H9 (cell line): Measurements from ENCODE around the gene HIC1. TPM values are rescaled to one million over a fixed set of nuclear protein-coding genes. Genes with fewer than 3 reads are reported as not detected.

Experiments used
- DNase-seq: peaks from one replicate; pipeline ENCODE4 v3.0.0-alpha.2; 2017
- H2AFZ ChIP-seq: one replicate; pipeline ENCODE4 v1.6.1; 2013; ENCODE audit warnings: mild to moderate bottlenecking, low read length, control low read depth, moderate library complexity
- H2AK5ac ChIP-seq: 2 replicates; pipeline ENCODE4 v1.6.1; 2013; ENCODE audit warnings: low read length, control low read depth, mixed read lengths; ENCODE audit not compliant: insufficient read length
- H2BK120ac ChIP-seq: one replicate; pipeline ENCODE4 v1.6.1; 2013; ENCODE audit warnings: low read depth, mild to moderate bottlenecking, low read length, control low read depth, inconsistent platforms; ENCODE audit not compliant: poor library complexity, severe bottlenecking
- H2BK12ac ChIP-seq: 2 replicates; pipeline ENCODE4 v1.6.1; 2013; ENCODE audit warnings: low read length, control low read depth, mixed read lengths, low read depth; ENCODE audit not compliant: insufficient read length
- H2BK15ac ChIP-seq: 2 replicates; pipeline ENCODE4 v1.6.1; 2013; ENCODE audit warnings: low read depth, low read length, control low read depth
- H2BK20ac ChIP-seq: one replicate; pipeline ENCODE4 v1.6.1; 2013; ENCODE audit warnings: low read depth, mild to moderate bottlenecking, low read length, control low read depth, inconsistent platforms; ENCODE audit not compliant: poor library complexity, severe bottlenecking
- H2BK5ac ChIP-seq: 2 replicates; pipeline ENCODE4 v1.6.1; 2013; ENCODE audit warnings: low read length, control low read depth, mixed read lengths; ENCODE audit not compliant: insufficient read length
- H3K14ac ChIP-seq: 2 replicates; pipeline ENCODE4 v1.6.1; 2013; ENCODE audit warnings: low read length, control low read depth; ENCODE audit not compliant: insufficient read depth
- H3K18ac ChIP-seq: 2 replicates; pipeline ENCODE4 v1.6.1; 2013; ENCODE audit warnings: low read depth, mild to moderate bottlenecking, mixed read lengths, low read length, control low read depth; ENCODE audit not compliant: insufficient read length
- H3K23ac ChIP-seq: 2 replicates; pipeline ENCODE4 v1.6.1; 2013; ENCODE audit warnings: low read length, control low read depth, mixed read lengths, low read depth; ENCODE audit not compliant: insufficient read length
- H3K23me2 ChIP-seq: 2 replicates; pipeline ENCODE4 v1.6.1; 2013; ENCODE audit warnings: low read depth, mild to moderate bottlenecking, mixed read lengths, low read length, control low read depth; ENCODE audit not compliant: insufficient read length, poor library complexity, severe bottlenecking
- H3K27ac ChIP-seq: 2 replicates; pipeline ENCODE4 v1.5.1; 2013; ENCODE audit warnings: low read length, control low read depth, mixed read lengths, low read depth; ENCODE audit not compliant: insufficient read length
- H3K27me3 ChIP-seq: 2 replicates; pipeline ENCODE4 v1.6.1; 2013; ENCODE audit warnings: low read length, control low read depth, inconsistent platforms; ENCODE audit not compliant: insufficient read depth
- H3K4ac ChIP-seq: 2 replicates; pipeline ENCODE4 v1.6.1; 2013; ENCODE audit warnings: low read depth, mild to moderate bottlenecking, control low read depth, inconsistent platforms, low read length, moderate library complexity
- H3K4me1 ChIP-seq: 2 replicates; pipeline ENCODE4 v1.6.1; 2013; ENCODE audit warnings: low read length, control low read depth, inconsistent platforms; ENCODE audit not compliant: insufficient read depth
- H3K4me2 ChIP-seq: 2 replicates; pipeline ENCODE4 v1.6.1; 2013; ENCODE audit warnings: low read length, control low read depth, mixed read lengths; ENCODE audit not compliant: insufficient read length, insufficient read depth
- H3K56ac ChIP-seq: 2 replicates; pipeline ENCODE4 v1.6.1; 2013; ENCODE audit warnings: low read depth, mild to moderate bottlenecking, mixed read lengths, low read length, control low read depth; ENCODE audit not compliant: insufficient read length
- H3K79me1 ChIP-seq: 2 replicates; pipeline ENCODE4 v1.6.1; 2013; ENCODE audit warnings: low read depth, mild to moderate bottlenecking, moderate library complexity, low read length, control low read depth, inconsistent platforms; ENCODE audit not compliant: insufficient read depth, poor library complexity, severe bottlenecking
- H3K79me2 ChIP-seq: 2 replicates; pipeline ENCODE4 v1.6.1; 2013; ENCODE audit warnings: low read length, control low read depth, inconsistent platforms; ENCODE audit not compliant: insufficient read depth
- H3K9ac ChIP-seq: 2 replicates; pipeline ENCODE4 v1.6.1; 2013; ENCODE audit warnings: low read length, control low read depth, mixed read lengths; ENCODE audit not compliant: insufficient read length; ENCODE audit errors: extremely low read depth
- H3K9me3 ChIP-seq: one replicate; pipeline ENCODE4 v1.6.1; 2013; ENCODE audit warnings: low read depth, low read length, inconsistent platforms; ENCODE audit not compliant: control insufficient read depth
- H3T11ph ChIP-seq: one replicate; pipeline ENCODE4 v1.6.1; 2013; ENCODE audit warnings: mild to moderate bottlenecking, low read length, control low read depth, inconsistent platforms
- H4K20me1 ChIP-seq: one replicate; pipeline ENCODE4 v1.6.1; 2013; ENCODE audit not compliant: control insufficient read depth, insufficient read length, insufficient read depth
- H4K5ac ChIP-seq: 2 replicates; pipeline ENCODE4 v1.6.1; 2013; ENCODE audit warnings: low read depth, mild to moderate bottlenecking, mixed read lengths, low read length, control low read depth; ENCODE audit not compliant: insufficient read length
- H4K8ac ChIP-seq: replicated peaks from 2 replicates; pipeline ENCODE4 v1.6.1; 2013; ENCODE audit warnings: low read length, control low read depth, mixed read lengths, low read depth; ENCODE audit not compliant: insufficient read length
- H4K91ac ChIP-seq: 2 replicates; pipeline ENCODE4 v1.6.1; 2013; ENCODE audit warnings: low read depth, mild to moderate bottlenecking, moderate library complexity, mixed read lengths, low read length, control low read depth; ENCODE audit not compliant: insufficient read length
- H3K27ac Mint-ChIP-seq, 3 experiments: 2 replicates in 2 of 3; 3 replicates in 1 of 3; pipeline ENCODE4 v1.8.0; 2020 to 2021; ENCODE audit warnings: mixed read lengths in 3 of 3, mild to moderate bottlenecking in 1 of 3, moderate library complexity in 1 of 3
- H3K27me3 Mint-ChIP-seq: 2 replicates; pipeline ENCODE4 v1.8.0; 2021; ENCODE audit warnings: low read depth, mild to moderate bottlenecking, moderate library complexity, mixed read lengths
- H3K36me3 Mint-ChIP-seq, 3 experiments: 2 replicates in 2 of 3; 3 replicates in 1 of 3; pipeline ENCODE4 v1.8.0; 2020 to 2021; ENCODE audit warnings: low read depth in 3 of 3, mixed read lengths in 3 of 3; ENCODE audit not compliant: insufficient read depth in 1 of 3
- H3K4me1 Mint-ChIP-seq, 2 experiments: 2 replicates each; pipeline ENCODE4 v1.8.0; 2020; ENCODE audit warnings: mixed read lengths in 2 of 2
- H3K4me3 Mint-ChIP-seq, 2 experiments: 2 replicates in 1 of 2; 3 replicates in 1 of 2; pipeline ENCODE4 v1.8.0; 2020 to 2021; ENCODE audit warnings: mild to moderate bottlenecking in 2 of 2, mixed read lengths in 2 of 2, moderate library complexity in 1 of 2
- H3K9me3 Mint-ChIP-seq, 2 experiments: 2 replicates in 1 of 2; 3 replicates in 1 of 2; pipeline ENCODE4 v1.8.0; 2020; ENCODE audit warnings: mild to moderate bottlenecking in 2 of 2, mixed read lengths in 2 of 2, moderate library complexity in 1 of 2
- WGBS: extraction: QIAGEN DNeasy Blood & Tissue Kit; methylation state at CpG from one replicate; pipeline ENCODE4 v1.1.7; 2013; ENCODE audit warnings: missing lambda C conversion rate, low lambda C conversion rate, mixed read lengths; ENCODE audit not compliant: insufficient read length; ENCODE audit errors: extremely low coverage; 5-methylcytosine and 5-hydroxymethylcytosine counted together
- total RNA-seq: library from RNA; stranded (reverse); gene quantifications from 2 replicates; pipeline ENCODE4 v1.2.1, GENCODE V29; 2021
- TF ChIP-seq, protein P1 (sequence below): fragments of 200-600 bp; sonication (generic); conservative IDR thresholded peaks from 3 replicates; pipeline ENCODE4 v1.8.0; 2021; ENCODE audit warnings: antibody characterized with exemption, mild to moderate bottlenecking

The HIC1 gene
- total RNA-seq, 1 experiment from 2014 or later: 1.8 TPM

DNA sequence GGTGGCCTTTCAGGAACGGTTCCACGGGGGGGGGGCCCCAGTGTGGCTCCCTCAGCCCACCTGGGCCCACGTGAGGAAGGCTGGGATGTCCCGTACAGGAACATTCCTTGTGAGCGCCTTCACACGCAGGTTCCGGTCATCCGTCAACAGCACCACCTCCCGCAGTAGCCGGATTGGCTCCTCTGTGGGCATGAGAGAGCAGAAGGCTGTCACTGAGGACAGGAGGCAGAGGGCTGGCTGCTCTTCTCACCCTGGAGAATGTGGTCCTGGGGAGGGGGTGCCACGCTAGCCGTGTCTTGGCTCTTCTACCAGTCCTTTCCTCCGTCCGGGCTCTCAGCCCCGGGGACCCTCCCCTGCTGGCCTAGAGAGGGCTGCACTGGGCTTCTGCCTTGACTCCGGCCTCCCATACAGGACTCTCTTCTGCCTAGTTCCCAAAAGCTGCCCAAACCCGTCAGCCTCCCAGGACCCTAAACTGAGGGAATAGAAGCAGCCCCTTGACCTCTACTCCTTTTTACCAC is 6.6 kb downstream of the HIC1 start:
- Histone ChIP-seq H4K20me1 (peaks cover 2% of the 10 kb centered on the region), H4K91ac (no peak overlapping the region), H3K23ac (no peak overlapping the region), H4K8ac (no peak overlapping the region), H3K27me3 (peaks cover 20% of the 10 kb centered on the region; the same call in 1 of the 2 replicates), H3K79me2 (no peaks in the 10 kb centered on the region), H3K14ac (no peak overlapping the region; the same call in 1 of the 2 replicates), H2BK20ac (no peak overlapping the region), H2AK5ac (no peak overlapping the region), H3K27ac (no peak overlapping the region), H2BK12ac (no peak overlapping the region), H3K4me2 (no peak overlapping the region), H2BK120ac (no peak overlapping the region), H3K79me1 (no peaks in the 10 kb centered on the region), H3K4me1 (peaks cover 5% of the 10 kb centered on the region; the same call in 1 of the 2 replicates), H3K18ac (no peak overlapping the region), H4K5ac (no peak overlapping the region), H2BK5ac (no peak overlapping the region), H3K56ac (no peak overlapping the region), H3K23me2 (peaks cover 3% of the 10 kb centered on the region), H3K9me3 (no peaks in the 10 kb centered on the region), H3K9ac (no peak overlapping the region), H3T11ph (no peak overlapping the region), H3K4ac (no peak overlapping the region), H2AFZ (no peak overlapping the region), H2BK15ac (no peak overlapping the region)
- Mint-ChIP-seq H3K4me1 (peaks cover 32 to 41% of the 10 kb centered on the region in 2 experiments), H3K9me3 (no peaks in the 10 kb centered on the region), H3K27me3 (peaks cover 37% of the 10 kb centered on the region), H3K4me3 (no peak overlapping the region), H3K27ac (no peak overlapping the region), H3K36me3 (peaks cover 0 to 34% (median 22%) of the 10 kb centered on the region in 3 experiments)
- DNase-seq: no peak
- no CpG with 5 or more reads among the region's 17 CpGs for WGBS
- TF ChIP-seq, protein P1, sequence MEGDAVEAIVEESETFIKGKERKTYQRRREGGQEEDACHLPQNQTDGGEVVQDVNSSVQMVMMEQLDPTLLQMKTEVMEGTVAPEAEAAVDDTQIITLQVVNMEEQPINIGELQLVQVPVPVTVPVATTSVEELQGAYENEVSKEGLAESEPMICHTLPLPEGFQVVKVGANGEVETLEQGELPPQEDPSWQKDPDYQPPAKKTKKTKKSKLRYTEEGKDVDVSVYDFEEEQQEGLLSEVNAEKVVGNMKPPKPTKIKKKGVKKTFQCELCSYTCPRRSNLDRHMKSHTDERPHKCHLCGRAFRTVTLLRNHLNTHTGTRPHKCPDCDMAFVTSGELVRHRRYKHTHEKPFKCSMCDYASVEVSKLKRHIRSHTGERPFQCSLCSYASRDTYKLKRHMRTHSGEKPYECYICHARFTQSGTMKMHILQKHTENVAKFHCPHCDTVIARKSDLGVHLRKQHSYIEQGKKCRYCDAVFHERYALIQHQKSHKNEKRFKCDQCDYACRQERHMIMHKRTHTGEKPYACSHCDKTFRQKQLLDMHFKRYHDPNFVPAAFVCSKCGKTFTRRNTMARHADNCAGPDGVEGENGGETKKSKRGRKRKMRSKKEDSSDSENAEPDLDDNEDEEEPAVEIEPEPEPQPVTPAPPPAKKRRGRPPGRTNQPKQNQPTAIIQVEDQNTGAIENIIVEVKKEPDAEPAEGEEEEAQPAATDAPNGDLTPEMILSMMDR: no peak
